HAP-1 (cell line): ENCODE data around the gene DDX20.

ENCODE experiments used
- DNase-seq, 2 experiments: peaks; one replicate each; pipeline ENCODE4 v3.0.0-alpha.2; 2016 to 2020; ENCODE audit warnings: low spot score in 2 of 2
- H3K27me3 ChIP-seq: fragments of 250-450 bp; sonication (Bioruptor Pico); 2 replicates; pipeline ENCODE4 v1.5.1; 2020; ENCODE audit warnings: low read depth, mild to moderate bottlenecking, moderate library complexity
- H3K36me3 ChIP-seq: fragments of 250-450 bp; sonication (Bioruptor Pico); replicated peaks from 2 replicates; pipeline ENCODE4 v1.5.1; 2020; ENCODE audit warnings: mild to moderate bottlenecking
- H3K4me1 ChIP-seq: fragments of 250-450 bp; sonication (Bioruptor Pico); 2 replicates; pipeline ENCODE4 v1.5.1; 2020; ENCODE audit warnings: mild to moderate bottlenecking
- H3K4me3 ChIP-seq: fragments of 250-450 bp; sonication (Bioruptor Pico); 2 replicates; pipeline ENCODE4 v1.5.1; 2020; ENCODE audit warnings: mild to moderate bottlenecking, moderate library complexity
- H3K9me3 ChIP-seq: fragments of 250-450 bp; sonication (Bioruptor Pico); 2 replicates; pipeline ENCODE4 v1.5.1; 2020; ENCODE audit warnings: mild to moderate bottlenecking, moderate library complexity
- in situ Hi-C: fragments of 300-500 bp; cut with MboI; formaldehyde crosslinking; loops from 3 replicates; pipeline ENCODE4 v1.14.3; 2020; ENCODE audit warnings: low sequenced_read_pairs, inconsistent platforms, mixed read lengths

The DDX20 gene, protein sequence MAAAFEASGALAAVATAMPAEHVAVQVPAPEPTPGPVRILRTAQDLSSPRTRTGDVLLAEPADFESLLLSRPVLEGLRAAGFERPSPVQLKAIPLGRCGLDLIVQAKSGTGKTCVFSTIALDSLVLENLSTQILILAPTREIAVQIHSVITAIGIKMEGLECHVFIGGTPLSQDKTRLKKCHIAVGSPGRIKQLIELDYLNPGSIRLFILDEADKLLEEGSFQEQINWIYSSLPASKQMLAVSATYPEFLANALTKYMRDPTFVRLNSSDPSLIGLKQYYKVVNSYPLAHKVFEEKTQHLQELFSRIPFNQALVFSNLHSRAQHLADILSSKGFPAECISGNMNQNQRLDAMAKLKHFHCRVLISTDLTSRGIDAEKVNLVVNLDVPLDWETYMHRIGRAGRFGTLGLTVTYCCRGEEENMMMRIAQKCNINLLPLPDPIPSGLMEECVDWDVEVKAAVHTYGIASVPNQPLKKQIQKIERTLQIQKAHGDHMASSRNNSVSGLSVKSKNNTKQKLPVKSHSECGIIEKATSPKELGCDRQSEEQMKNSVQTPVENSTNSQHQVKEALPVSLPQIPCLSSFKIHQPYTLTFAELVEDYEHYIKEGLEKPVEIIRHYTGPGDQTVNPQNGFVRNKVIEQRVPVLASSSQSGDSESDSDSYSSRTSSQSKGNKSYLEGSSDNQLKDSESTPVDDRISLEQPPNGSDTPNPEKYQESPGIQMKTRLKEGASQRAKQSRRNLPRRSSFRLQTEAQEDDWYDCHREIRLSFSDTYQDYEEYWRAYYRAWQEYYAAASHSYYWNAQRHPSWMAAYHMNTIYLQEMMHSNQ

GRCh38 chr1:111755331-111756123 is at the start of gene DDX20:
DDX20 (plus strand) TSS chr1:111755901; CDS start chr1:111755925, 24 bp downstream.
- DNase-seq = peak; percentile 92 to 94
- in situ Hi-C loops = loop anchor here (10.0 kb wide), 1 partner anchor 251 kb away; the partner anchor contains the start of genes ADORA3 and TMIGD3
- no peaks in the 10 kb centered on the region for H3K27me3 ChIP-seq
- H3K9me3 ChIP-seq = no peaks in the 10 kb centered on the region
- H3K4me3 ChIP-seq = peak within 1 kb of the TSS; percentile 99
- peaks cover 14% of the 10 kb centered on the region for H3K4me1 ChIP-seq
- peaks cover 33% of the 10 kb centered on the region for H3K36me3 ChIP-seq

DNA sequence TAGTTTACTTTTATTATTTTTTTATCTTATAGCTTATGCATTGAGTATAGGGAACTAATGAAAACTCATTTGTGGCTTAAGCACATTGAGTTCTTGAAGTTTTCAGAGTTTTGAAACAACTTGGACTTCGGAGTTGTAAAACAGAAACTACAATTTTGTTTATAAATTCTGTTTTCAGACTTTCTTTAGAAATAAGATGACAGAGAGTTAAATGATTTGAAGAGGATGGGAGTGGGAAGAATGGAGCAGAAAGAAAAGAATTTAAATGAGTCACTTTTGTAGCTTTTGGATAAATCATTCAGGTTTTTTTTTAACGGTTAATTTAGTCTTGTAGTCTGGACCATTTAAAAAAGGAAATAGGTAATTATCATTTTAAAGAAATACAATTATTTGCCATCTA is 48.8 kb upstream of the DDX20 start:
- peaks cover 5% of the 10 kb centered on the region; the same call in 1 of the 2 replicates for H3K36me3 ChIP-seq
- in situ Hi-C loops = no loop called here

DNA sequence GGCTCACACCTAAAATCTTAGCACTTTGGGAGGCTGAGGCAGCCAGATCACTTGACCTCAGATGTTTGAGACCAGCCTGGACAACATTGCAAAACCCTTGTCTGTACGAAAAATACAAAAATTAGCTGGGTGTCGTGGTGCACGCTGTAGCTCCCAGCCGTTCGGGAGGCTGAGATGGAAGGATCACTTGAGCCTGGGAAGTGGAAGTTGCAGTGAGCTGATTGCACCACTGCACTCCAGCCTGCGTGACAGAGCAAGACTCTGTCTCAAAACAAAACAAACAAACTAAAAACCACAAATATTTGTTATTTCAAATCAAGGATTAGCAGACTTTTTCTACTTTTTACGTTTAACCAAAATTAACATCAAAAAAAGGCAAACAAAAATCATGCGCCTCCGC is 47.8 kb upstream of the DDX20 start:
- H3K9me3 ChIP-seq = no peaks in the 10 kb centered on the region
- peaks cover 4% of the 10 kb centered on the region; the same call in 1 of the 2 replicates for H3K36me3 ChIP-seq
- H3K4me1 ChIP-seq = peaks cover 11% of the 10 kb centered on the region
- no peaks in the 10 kb centered on the region for H3K27me3 ChIP-seq
- in situ Hi-C loops = no loop called here
- DNase-seq = peak; percentile 26 to 39
- no peak overlapping the region for H3K4me3 ChIP-seq

More for the DNA sequence above, 48.8 kb upstream of the DDX20 start:
- no peak for DNase-seq
- Histone ChIP-seq H3K4me1 (peaks cover 11% of the 10 kb centered on the region), H3K4me3 (no peak overlapping the region), H3K9me3 (no peaks in the 10 kb centered on the region), H3K27me3 (no peaks in the 10 kb centered on the region)

- DNase-seq = no peak
- in situ Hi-C loops = no loop called here
Observed at GRCh38 chr1:111709986-111710385, 45.7 kb upstream of the DDX20 start.

DNA sequence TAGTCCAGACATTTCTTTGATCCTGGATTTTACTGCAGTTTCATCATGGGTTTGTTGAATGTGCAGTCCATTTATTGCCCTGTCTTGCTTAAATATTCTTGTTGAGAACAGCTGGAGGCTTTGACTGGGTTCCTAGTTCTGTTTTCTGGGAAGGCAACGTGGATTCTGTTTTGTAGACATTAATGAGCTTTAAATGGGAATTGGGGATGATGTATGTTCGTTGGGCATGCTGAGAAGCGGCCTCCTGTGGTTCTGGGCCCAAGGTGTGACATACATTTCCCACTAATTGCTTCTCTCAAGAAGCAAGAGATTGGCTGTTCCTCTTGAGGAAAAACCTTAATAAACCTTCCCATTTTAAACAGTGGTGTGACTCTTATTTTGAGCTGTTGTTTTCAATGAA is 39.4 kb upstream of the DDX20 start:
- in situ Hi-C loops = no loop called here
- no peaks in the 10 kb centered on the region for H3K36me3 ChIP-seq
- no peaks in the 10 kb centered on the region for H3K9me3 ChIP-seq
- no peak for DNase-seq
- H3K4me3 ChIP-seq = no peak overlapping the region
- no peaks in the 10 kb centered on the region for H3K4me1 ChIP-seq
- no peaks in the 10 kb centered on the region for H3K27me3 ChIP-seq

More at GRCh38 chr1:111709986-111710385, 45.7 kb upstream of the DDX20 start:
- Histone ChIP-seq H3K4me3 (no peak overlapping the region), H3K27me3 (no peaks in the 10 kb centered on the region), H3K4me1 (peaks cover 11% of the 10 kb centered on the region), H3K9me3 (no peaks in the 10 kb centered on the region), H3K36me3 (no peaks in the 10 kb centered on the region)

- Histone ChIP-seq H3K9me3 (no peaks in the 10 kb centered on the region), H3K36me3 (no peaks in the 10 kb centered on the region), H3K4me1 (no peaks in the 10 kb centered on the region), H3K27me3 (no peaks in the 10 kb centered on the region), H3K4me3 (no peak overlapping the region)
- in situ Hi-C loops = no loop called here
- no peak for DNase-seq
Observed at GRCh38 chr1:111717450-111717849, 38.3 kb upstream of the DDX20 start.

- no peak overlapping the region for H3K4me3 ChIP-seq
- H3K27me3 ChIP-seq = no peaks in the 10 kb centered on the region
- in situ Hi-C loops = no loop called here
- no peaks in the 10 kb centered on the region for H3K9me3 ChIP-seq
- no peaks in the 10 kb centered on the region for H3K36me3 ChIP-seq
- DNase-seq = no peak
- no peaks in the 10 kb centered on the region for H3K4me1 ChIP-seq
Observed at GRCh38 chr1:111719135-111719534, 36.6 kb upstream of the DDX20 start.

GRCh38 chr1:111719674-111720132 is 36.0 kb upstream of the DDX20 start:
- in situ Hi-C loops = no loop called here
- no peak for DNase-seq
- H3K4me3 ChIP-seq = no peak overlapping the region
- H3K4me1 ChIP-seq = no peaks in the 10 kb centered on the region
- H3K9me3 ChIP-seq = no peaks in the 10 kb centered on the region
- H3K36me3 ChIP-seq = no peaks in the 10 kb centered on the region
- H3K27me3 ChIP-seq = no peaks in the 10 kb centered on the region

GRCh38 chr1:111720274-111720976 is 35.3 kb upstream of the DDX20 start:
- Histone ChIP-seq H3K36me3 (no peaks in the 10 kb centered on the region), H3K4me3 (no peak overlapping the region), H3K9me3 (no peaks in the 10 kb centered on the region), H3K4me1 (no peaks in the 10 kb centered on the region), H3K27me3 (no peaks in the 10 kb centered on the region)
- in situ Hi-C loops = no loop called here
- DNase-seq = no peak

GRCh38 chr1:111720977-111721786 is 34.5 kb upstream of the DDX20 start:
- in situ Hi-C loops = no loop called here
- H3K4me3 ChIP-seq = no peak overlapping the region
- DNase-seq = no peak
- H3K36me3 ChIP-seq = no peaks in the 10 kb centered on the region
- no peaks in the 10 kb centered on the region for H3K27me3 ChIP-seq
- H3K4me1 ChIP-seq = no peaks in the 10 kb centered on the region
- H3K9me3 ChIP-seq = no peaks in the 10 kb centered on the region

DNA sequence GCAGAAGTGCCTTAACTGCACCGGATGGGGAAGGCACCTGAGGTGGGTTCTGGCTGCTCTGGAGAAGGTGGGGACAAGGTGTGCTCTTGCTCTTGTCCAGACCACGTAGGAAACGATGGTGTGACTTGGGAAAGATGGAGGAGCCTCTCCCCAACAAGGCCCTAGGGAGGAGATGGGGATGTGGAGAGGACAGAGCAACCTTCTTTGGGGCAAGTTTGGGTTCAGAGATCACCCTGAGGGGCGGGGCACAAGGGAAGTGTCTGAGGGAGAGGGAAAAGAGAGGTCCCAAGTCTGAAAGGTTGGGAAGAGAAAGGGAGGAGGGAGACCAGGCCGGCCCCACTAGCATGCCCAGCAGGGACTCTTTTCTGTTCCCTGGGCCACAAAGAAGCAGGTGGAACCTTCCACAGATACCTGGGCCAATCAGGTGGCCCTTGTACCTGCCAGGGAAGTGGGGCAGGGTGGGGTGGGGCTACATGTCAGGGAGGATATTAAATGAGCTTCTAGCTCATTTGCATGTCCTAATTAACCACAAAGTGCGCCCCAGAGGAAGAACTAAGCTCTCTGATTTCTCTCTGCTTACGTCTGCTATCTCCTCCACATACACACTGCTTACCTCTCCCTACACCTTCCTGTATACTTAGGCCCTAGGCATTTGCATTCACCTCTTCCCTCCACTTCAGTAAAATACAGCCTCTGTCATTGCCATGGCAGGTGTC is 32.5 kb upstream of the DDX20 start:
- in situ Hi-C loops = no loop called here
- H3K27me3 ChIP-seq = no peaks in the 10 kb centered on the region
- DNase-seq = no peak

DNA sequence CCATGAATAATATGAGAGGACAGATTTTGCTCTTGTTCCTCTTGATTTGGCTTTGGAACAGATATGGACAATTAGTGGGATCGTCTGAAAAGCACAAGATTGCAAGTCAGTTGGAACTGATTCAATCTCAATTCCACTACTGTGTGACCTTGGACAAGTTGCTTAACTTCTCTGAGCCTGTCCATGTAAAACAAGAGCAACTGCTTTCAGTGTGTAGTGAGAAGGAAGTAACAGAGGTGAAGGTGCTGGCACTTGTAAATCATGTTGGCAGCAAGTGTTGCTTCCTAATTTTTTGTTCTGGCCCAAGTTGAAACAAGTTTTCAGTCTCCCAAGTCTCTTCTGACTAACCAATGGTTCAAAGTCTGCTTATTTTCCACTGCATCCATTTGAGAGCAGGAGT is 31.8 kb upstream of the DDX20 start:
- Histone ChIP-seq H3K27me3 (no peaks in the 10 kb centered on the region), H3K4me3 (no peak overlapping the region), H3K36me3 (no peaks in the 10 kb centered on the region), H3K9me3 (no peaks in the 10 kb centered on the region), H3K4me1 (no peaks in the 10 kb centered on the region)
- in situ Hi-C loops = no loop called here
- no peak for DNase-seq

More for the DNA sequence above, 32.5 kb upstream of the DDX20 start:
- no peaks in the 10 kb centered on the region for H3K4me1 ChIP-seq
- H3K36me3 ChIP-seq = no peaks in the 10 kb centered on the region
- H3K9me3 ChIP-seq = no peaks in the 10 kb centered on the region
- H3K4me3 ChIP-seq = no peak overlapping the region
